ENCODE measurements around the gene SHC2. TPM values are rescaled to one million over a fixed set of nuclear protein-coding genes. Genes with fewer than 3 reads are reported as not detected.
A peak's percentile ranks its signal among the peaks of the same experiment; 100 is the strongest.

The SHC2 gene
- total and polyA plus RNA-seq, 2 of the 13 experiments (the other 11 are each of a cell fraction or from before 2014, with no cell fraction given): 9.0 to 18.3 TPM

DNA sequence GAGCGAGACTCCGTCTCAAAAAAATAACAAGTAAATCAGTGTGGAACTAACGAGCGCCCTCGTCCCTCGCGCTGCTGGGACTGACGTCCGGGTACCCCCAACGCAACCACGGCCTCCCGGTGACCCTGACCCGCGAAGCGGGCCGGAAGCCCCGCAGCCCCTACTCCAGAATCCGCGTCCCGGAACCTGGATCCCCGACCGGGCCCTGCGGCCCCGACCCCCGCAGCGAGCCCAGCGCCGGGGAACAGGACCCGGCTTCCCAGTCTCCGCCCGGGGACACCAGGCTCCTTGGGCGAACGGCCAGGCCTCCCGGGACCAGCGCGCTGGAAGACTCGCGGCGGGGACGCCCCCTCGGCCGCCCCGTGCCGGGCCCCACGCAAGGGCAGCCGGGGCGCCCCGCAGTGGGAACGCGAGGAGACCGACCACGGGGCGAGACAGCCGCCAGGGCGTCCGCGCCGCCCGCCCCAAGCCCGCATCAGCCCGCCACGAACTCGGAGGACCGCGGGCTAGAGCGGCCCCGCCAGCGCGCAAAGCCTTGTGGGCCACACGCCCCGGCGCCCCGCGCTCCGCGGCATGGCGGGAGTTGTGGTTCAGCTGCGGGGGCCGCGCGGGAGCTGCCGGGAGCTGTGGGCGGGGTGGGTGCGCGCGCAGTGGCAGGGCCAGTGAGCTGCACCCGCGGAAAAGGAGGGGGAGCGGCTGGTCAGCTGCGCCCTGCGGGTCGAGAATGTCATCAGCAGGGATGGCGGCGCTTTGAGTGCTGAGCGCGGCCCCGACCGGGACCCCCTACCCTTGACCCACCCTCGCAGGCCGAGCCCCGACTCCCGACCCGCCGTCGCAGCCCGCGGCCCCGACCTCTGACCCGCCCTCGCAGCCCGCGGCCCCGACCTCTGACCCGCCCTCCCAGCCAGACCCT is 27.9 kb upstream of the SHC2 start (continued):
- peak; percentile 18; the same call in 1 of the 2 replicates for TF ChIP-seq THRA (CRISPR knock-in tag; IDR thresholded peaks at IDR 0.05; ENCODE audit: borderline replicate concordance)
- TF ChIP-seq, protein P1, sequence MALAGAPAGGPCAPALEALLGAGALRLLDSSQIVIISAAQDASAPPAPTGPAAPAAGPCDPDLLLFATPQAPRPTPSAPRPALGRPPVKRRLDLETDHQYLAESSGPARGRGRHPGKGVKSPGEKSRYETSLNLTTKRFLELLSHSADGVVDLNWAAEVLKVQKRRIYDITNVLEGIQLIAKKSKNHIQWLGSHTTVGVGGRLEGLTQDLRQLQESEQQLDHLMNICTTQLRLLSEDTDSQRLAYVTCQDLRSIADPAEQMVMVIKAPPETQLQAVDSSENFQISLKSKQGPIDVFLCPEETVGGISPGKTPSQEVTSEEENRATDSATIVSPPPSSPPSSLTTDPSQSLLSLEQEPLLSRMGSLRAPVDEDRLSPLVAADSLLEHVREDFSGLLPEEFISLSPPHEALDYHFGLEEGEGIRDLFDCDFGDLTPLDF (CRISPR knock-in tag; IDR thresholded peaks at IDR 0.05): peak; percentile 95
- TF ChIP-seq NCOA1 (CRISPR knock-in tag; IDR thresholded peaks at IDR 0.05): no peak
- TF ChIP-seq ZMYM3 (CRISPR knock-in tag; IDR thresholded peaks at IDR 0.05): no peak
- peak; percentile 48; the same call in 1 of the 2 replicates for TF ChIP-seq ZNF740 (CRISPR knock-in tag; IDR thresholded peaks at IDR 0.05)
- no peak for TF ChIP-seq HMG20B (CRISPR knock-in tag; conservative IDR thresholded peaks at IDR 0.05)
- TF ChIP-seq SRY (CRISPR knock-in tag; IDR thresholded peaks at IDR 0.05): no peak
- peak; percentile 97 for TF ChIP-seq SP4 (CRISPR knock-in tag; IDR thresholded peaks at IDR 0.05)
- TF ChIP-seq, protein P2, sequence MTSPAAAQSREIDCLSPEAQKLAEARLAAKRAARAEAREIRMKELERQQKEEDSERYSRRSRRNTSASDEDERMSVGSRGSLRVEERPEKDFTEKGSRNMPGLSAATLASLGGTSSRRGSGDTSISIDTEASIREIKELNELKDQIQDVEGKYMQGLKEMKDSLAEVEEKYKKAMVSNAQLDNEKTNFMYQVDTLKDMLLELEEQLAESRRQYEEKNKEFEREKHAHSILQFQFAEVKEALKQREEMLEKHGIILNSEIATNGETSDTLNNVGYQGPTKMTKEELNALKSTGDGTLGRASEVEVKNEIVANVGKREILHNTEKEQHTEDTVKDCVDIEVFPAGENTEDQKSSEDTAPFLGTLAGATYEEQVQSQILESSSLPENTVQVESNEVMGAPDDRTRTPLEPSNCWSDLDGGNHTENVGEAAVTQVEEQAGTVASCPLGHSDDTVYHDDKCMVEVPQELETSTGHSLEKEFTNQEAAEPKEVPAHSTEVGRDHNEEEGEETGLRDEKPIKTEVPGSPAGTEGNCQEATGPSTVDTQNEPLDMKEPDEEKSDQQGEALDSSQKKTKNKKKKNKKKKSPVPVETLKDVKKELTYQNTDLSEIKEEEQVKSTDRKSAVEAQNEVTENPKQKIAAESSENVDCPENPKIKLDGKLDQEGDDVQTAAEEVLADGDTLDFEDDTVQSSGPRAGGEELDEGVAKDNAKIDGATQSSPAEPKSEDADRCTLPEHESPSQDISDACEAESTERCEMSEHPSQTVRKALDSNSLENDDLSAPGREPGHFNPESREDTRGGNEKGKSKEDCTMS (CRISPR knock-in tag; conservative IDR thresholded peaks at IDR 0.05): no peak
- TF ChIP-seq, protein P3, sequence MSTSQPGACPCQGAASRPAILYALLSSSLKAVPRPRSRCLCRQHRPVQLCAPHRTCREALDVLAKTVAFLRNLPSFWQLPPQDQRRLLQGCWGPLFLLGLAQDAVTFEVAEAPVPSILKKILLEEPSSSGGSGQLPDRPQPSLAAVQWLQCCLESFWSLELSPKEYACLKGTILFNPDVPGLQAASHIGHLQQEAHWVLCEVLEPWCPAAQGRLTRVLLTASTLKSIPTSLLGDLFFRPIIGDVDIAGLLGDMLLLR (CRISPR knock-in tag; IDR thresholded peaks at IDR 0.05): 0 out of 2 replicates have a peak, but pooled peaks have one; percentile 13
- peak; percentile 76 for TF ChIP-seq MEIS2 (CRISPR knock-in tag; IDR thresholded peaks at IDR 0.05)
- TF ChIP-seq SPEN (CRISPR knock-in tag; IDR thresholded peaks at IDR 0.05; ENCODE audit: low read depth): peak; percentile 95
- peak; percentile 68 for TF ChIP-seq ELF3 (CRISPR knock-in tag; IDR thresholded peaks at IDR 0.05)
- peak; percentile 91 for TF ChIP-seq GATAD1 (CRISPR knock-in tag; IDR thresholded peaks at IDR 0.05)
- TF ChIP-seq, protein P4, sequence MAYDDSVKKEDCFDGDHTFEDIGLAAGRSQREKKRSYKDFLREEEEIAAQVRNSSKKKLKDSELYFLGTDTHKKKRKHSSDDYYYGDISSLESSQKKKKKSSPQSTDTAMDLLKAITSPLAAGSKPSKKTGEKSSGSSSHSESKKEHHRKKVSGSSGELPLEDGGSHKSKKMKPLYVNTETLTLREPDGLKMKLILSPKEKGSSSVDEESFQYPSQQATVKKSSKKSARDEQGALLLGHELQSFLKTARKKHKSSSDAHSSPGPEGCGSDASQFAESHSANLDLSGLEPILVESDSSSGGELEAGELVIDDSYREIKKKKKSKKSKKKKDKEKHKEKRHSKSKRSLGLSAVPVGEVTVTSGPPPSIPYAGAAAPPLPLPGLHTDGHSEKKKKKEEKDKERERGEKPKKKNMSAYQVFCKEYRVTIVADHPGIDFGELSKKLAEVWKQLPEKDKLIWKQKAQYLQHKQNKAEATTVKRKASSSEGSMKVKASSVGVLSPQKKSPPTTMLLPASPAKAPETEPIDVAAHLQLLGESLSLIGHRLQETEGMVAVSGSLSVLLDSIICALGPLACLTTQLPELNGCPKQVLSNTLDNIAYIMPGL (CRISPR knock-in tag; IDR thresholded peaks at IDR 0.05; ENCODE audit: borderline replicate concordance in 1 of 2, low read depth in 1 of 2): peak; percentile 28 to 84; a peak in 3 of 4 replicates
- TF ChIP-seq EEA1 (CRISPR knock-in tag; IDR thresholded peaks at IDR 0.05; ENCODE audit: borderline replicate concordance): no peak
- no peak for TF ChIP-seq SP140L (CRISPR knock-in tag; IDR thresholded peaks at IDR 0.05; ENCODE audit: borderline replicate concordance)
- TF ChIP-seq MAX (IDR thresholded peaks at IDR 0.05): peak; percentile 68
- 0 out of 2 replicates have a peak, but pooled peaks have one; percentile 25 for TF ChIP-seq MTF1 (CRISPR knock-in tag; IDR thresholded peaks at IDR 0.05)
- TF ChIP-seq ZC3H4 (CRISPR knock-in tag; IDR thresholded peaks at IDR 0.05; ENCODE audit: borderline replicate concordance): no peak
